A673 (cell line): Measurements from ENCODE around the gene ZER1.

Experiments used
- EZH2 ChIP-seq: fragments of 200-600 bp; sonication (generic); IDR thresholded peaks from 2 replicates; pipeline ENCODE4 v1.6.1; 2017; ENCODE audit warnings: borderline replicate concordance, low read depth, mild to moderate bottlenecking, mixed read lengths, antibody characterized with exemption, low read length; ENCODE audit not compliant: poor library complexity, severe bottlenecking
- TF ChIP-seq, protein P1 (sequence below): fragments of 300-800, 200-600 bp; sonication (generic); conservative IDR thresholded peaks from 2 replicates; pipeline ENCODE4 v1.5.1; 2017; ENCODE audit warnings: low read depth, mild to moderate bottlenecking, antibody characterized with exemption, low read length, moderate library complexity, mixed read lengths

DNA sequence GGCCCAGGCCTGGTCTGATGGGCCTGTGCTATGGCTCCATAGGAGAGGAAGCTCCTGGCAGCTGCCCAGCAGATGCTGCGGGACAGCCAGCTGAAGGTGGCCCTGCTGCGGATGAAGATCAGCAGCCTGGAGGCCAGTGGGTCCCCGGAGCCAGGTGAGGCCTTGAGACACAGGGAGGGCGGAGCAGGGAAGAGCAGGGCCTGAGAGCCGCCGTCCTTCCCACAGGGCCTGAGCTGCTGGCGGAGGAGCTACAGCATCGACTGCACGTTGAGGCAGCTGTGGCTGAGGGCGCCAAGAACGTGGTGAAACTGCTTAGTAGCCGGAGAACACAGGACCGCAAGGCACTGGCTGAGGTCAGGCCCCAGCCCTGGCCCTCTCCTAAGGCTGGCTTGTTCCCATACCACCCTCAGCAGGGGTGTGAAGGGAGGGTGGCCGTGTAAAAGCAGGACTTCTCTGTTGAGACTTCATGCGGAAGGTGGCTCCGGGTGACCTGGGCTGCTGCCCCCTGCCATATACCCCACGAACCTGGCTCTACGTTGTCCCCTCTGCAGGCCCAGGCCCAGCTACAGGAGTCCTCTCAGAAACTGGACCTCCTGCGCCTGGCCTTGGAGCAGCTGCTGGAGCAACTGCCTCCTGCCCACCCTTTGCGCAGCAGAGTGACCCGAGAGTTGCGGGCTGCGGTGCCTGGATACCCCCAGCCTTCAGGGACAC lies 64.9 kb downstream of the ZER1 start:
- TF ChIP-seq, protein P1, sequence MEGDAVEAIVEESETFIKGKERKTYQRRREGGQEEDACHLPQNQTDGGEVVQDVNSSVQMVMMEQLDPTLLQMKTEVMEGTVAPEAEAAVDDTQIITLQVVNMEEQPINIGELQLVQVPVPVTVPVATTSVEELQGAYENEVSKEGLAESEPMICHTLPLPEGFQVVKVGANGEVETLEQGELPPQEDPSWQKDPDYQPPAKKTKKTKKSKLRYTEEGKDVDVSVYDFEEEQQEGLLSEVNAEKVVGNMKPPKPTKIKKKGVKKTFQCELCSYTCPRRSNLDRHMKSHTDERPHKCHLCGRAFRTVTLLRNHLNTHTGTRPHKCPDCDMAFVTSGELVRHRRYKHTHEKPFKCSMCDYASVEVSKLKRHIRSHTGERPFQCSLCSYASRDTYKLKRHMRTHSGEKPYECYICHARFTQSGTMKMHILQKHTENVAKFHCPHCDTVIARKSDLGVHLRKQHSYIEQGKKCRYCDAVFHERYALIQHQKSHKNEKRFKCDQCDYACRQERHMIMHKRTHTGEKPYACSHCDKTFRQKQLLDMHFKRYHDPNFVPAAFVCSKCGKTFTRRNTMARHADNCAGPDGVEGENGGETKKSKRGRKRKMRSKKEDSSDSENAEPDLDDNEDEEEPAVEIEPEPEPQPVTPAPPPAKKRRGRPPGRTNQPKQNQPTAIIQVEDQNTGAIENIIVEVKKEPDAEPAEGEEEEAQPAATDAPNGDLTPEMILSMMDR: no peak
- no peak for TF ChIP-seq EZH2
